Adrenal gland (tissue), 19 donors: Measurements from ENCODE around the gene COX19. TPM values are rescaled to one million over a fixed set of nuclear protein-coding genes. Genes with fewer than 3 reads are reported as not detected.

Experiments used
- DNase-seq, 7 donors: peaks; one replicate each; pipeline ENCODE4 v3.0.0-alpha.2; 2019 to 2020
- H3K27ac ChIP-seq, 5 donors: fragments of 200-600 bp; sonication (generic) in 4 of 5; 1 replicate in 3 of 5; 2 replicates in 2 of 5; pipeline versions ENCODE4 v1.5.1 to v1.8.0; 2016 to 2020; ENCODE audit warnings: mild to moderate bottlenecking in 1 of 5
- H3K27me3 ChIP-seq: fragments of 200-600 bp; 2 replicates; pipeline ENCODE4 v1.8.0; 2021
- H3K36me3 ChIP-seq, 2 donors: fragments of 200-600 bp; replicated peaks in 1 of 2; 1 replicate in 1 of 2; 2 replicates in 1 of 2; pipeline versions ENCODE4 v1.5.1 to v1.8.0; 2018 to 2022
- H3K4me1 ChIP-seq, 2 donors: fragments of 200-600 bp; replicated peaks in 1 of 2; 1 replicate in 1 of 2; 2 replicates in 1 of 2; pipeline versions ENCODE4 v1.5.1 to v1.8.0; 2018 to 2021
- H3K4me3 ChIP-seq, 4 donors: fragments of 200-600 bp; sonication (generic) in 3 of 4; one replicate each; pipeline ENCODE4 v1.5.1; 2016 to 2018
- H3K9me3 ChIP-seq, 3 donors: fragments of 200-600 bp; sonication (generic) in 1 of 3; replicated peaks in 1 of 3; 1 replicate in 2 of 3; 2 replicates in 1 of 3; pipeline versions ENCODE4 v1.5.1 to v1.8.0; 2016 to 2021
- POLR2A ChIP-seq, 2 donors: fragments of 450-650 bp; IDR thresholded peaks; one replicate each; pipeline ENCODE4 v1.6.1; 2017; ENCODE audit warnings: antibody characterized with exemption in 2 of 2, mild to moderate bottlenecking in 2 of 2, moderate library complexity in 1 of 2
- WGBS, 4 donors: extraction: QIAGEN DNeasy Blood & Tissue Kit in 2 of 4; methylation state at CpG; one replicate each; pipeline versions ENCODE4 v1.1.5 to v1.1.7; 2013 to 2017; 5-methylcytosine and 5-hydroxymethylcytosine counted together
- intact Hi-C, 2 donors: fragments of 100-400 bp; cut with DNase I; formaldehyde crosslinking; loops; one replicate each; pipeline versions ENCODE4 v1.14.1 to v1.15.0; 2022 to 2023
- long read RNA-seq, 10 donors: library from polyadenylated mRNA in 3 of 10; unstranded in 2 of 10; stranded (forward) in 1 of 10; transcript quantifications; one replicate each; pipeline ENCODE4 v2.0.0 and lab custom pipeline, GENCODE V29; 2021 to 2026
- polyA plus RNA-seq, 3 donors: library from polyadenylated mRNA; stranded (reverse); fragments of 200-250 nt in 2 of 3; fragments of 350-450 nt in 1 of 3; fragmentation: Illumina TruSeq in 1 of 3; extraction: RNeasy Lipid Tissue Mini Kit (QIAGEN cat#74804) in 1 of 3; gene quantifications; one replicate each; pipeline ENCODE4 v1.2.3, GENCODE V29; 2013 to 2014
- total RNA-seq, 9 donors: library from RNA; depleted of rRNA in 4 of 9; stranded (reverse); fragments of >200 nt in 4 of 9; fragments of 120-200 nt in 1 of 9; fragmentation: NEBNext Ultra II Directional in 1 of 9; extraction: Animal tissue kit (Norgen Biotek cat#: 25700) in 1 of 9; gene quantifications; one replicate each; pipeline versions ENCODE4 v1.1.0 to v1.2.4, GENCODE V29; 2013 to 2023
- TF ChIP-seq, protein P1 (sequence below), 6 experiments: fragments of 450-650 bp in 4 of 6; fragments of 200-600 bp in 2 of 6; sonication (generic) in 1 of 6; IDR thresholded peaks; 1 replicate in 5 of 6; 2 replicates in 1 of 6; pipeline versions ENCODE4 v1.5.1 to v1.8.0; 2016 to 2021; ENCODE audit warnings: antibody characterized with exemption in 6 of 6, mild to moderate bottlenecking in 2 of 6, moderate library complexity in 1 of 6
- donor health status: healthy with polysubstance abuse.
- donor health status: Bipolar disorder and iron deficiency.
- donor health status: DM: yes; HTN: yes; CAD: no.
- donor health status: DM: no; HTN: no; CAD: no.
- donor health status: DM: no; HTN: no; CAD: no.
- donor health status: DM: yes; HTN: yes; CAD: no.

COX19 gene, protein sequence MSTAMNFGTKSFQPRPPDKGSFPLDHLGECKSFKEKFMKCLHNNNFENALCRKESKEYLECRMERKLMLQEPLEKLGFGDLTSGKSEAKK
- total RNA-seq, result 10 to 100 TPM in 8 of 9 donors, 1 to 10 TPM in 1; 9.1 to 32.4 (median 19.2) TPM
- 10 to 100 TPM; 12.3 to 28.6 (median 14.0) TPM for polyA plus RNA-seq
- long read RNA-seq, donor 1, transcript COX19-201 (3 exons, 3,666 nt), result major isoform, 24 of 27 reads
- long read RNA-seq, donor 1, partial matches to known transcripts, result 0 of 27 reads
- long read RNA-seq, donor 1, other reads (novel, unspliced or antisense), result 0 of 27 reads
- long read RNA-seq, donor 2, transcript COX19-201 (3 exons, 3,666 nt), result major isoform, 15 of 17 reads
- long read RNA-seq, donor 2, partial matches to known transcripts, result 0 of 17 reads
- long read RNA-seq, donor 2, other reads (novel, unspliced or antisense), result 0 of 17 reads
- long read RNA-seq, donor 3, transcript COX19-201 (3 exons, 3,666 nt), result major isoform, 6 of 8 reads
- long read RNA-seq, donor 3, partial matches to known transcripts, result 0 of 8 reads
- long read RNA-seq, donor 3, other reads (novel, unspliced or antisense), result 0 of 8 reads
- long read RNA-seq, donor 4, transcript COX19-201 (3 exons, 3,666 nt), result major isoform, 9 of 16 reads
- long read RNA-seq, donor 4, partial matches to known transcripts, result 0 of 16 reads
- long read RNA-seq, donor 4, other reads (novel, unspliced or antisense), result 7 of 16 reads
- long read RNA-seq, donor 5, transcript COX19-201 (3 exons, 3,666 nt), result major isoform, 38 of 80 reads
- long read RNA-seq, donor 5, transcript COX19-203 (2 exons, 714 nt), result minor isoform, 6 of 80 reads
- long read RNA-seq, donor 5, partial matches to known transcripts, result 7 of 80 reads
- long read RNA-seq, donor 5, other reads (novel, unspliced or antisense), result 29 of 80 reads
- long read RNA-seq, donor 6, transcript COX19-201 (3 exons, 3,666 nt), result major isoform, 6 of 8 reads
- long read RNA-seq, donor 6, partial matches to known transcripts, result 0 of 8 reads
- long read RNA-seq, donor 6, other reads (novel, unspliced or antisense), result 2 of 8 reads
- long read RNA-seq, donor 7, transcript COX19-201 (3 exons, 3,666 nt), result major isoform, 9 of 9 reads
- long read RNA-seq, donor 7, partial matches to known transcripts, result 0 of 9 reads
- long read RNA-seq, donor 7, other reads (novel, unspliced or antisense), result 0 of 9 reads
- long read RNA-seq, donor 8, transcript COX19-201 (3 exons, 3,666 nt), result major isoform, 13 of 13 reads
- long read RNA-seq, donor 8, partial matches to known transcripts, result 0 of 13 reads
- long read RNA-seq, donor 8, other reads (novel, unspliced or antisense), result 0 of 13 reads
- long read RNA-seq, donor 9, transcript COX19-201 (3 exons, 3,666 nt), result major isoform, 15 of 16 reads
- long read RNA-seq, donor 9, partial matches to known transcripts, result 0 of 16 reads
- long read RNA-seq, donor 9, other reads (novel, unspliced or antisense), result 0 of 16 reads
- long read RNA-seq, donor 10, transcript COX19-201 (3 exons, 3,666 nt), result major isoform, 6 of 6 reads
- long read RNA-seq, donor 10, partial matches to known transcripts, result 0 of 6 reads
- long read RNA-seq, donor 10, other reads (novel, unspliced or antisense), result 0 of 6 reads

DNA sequence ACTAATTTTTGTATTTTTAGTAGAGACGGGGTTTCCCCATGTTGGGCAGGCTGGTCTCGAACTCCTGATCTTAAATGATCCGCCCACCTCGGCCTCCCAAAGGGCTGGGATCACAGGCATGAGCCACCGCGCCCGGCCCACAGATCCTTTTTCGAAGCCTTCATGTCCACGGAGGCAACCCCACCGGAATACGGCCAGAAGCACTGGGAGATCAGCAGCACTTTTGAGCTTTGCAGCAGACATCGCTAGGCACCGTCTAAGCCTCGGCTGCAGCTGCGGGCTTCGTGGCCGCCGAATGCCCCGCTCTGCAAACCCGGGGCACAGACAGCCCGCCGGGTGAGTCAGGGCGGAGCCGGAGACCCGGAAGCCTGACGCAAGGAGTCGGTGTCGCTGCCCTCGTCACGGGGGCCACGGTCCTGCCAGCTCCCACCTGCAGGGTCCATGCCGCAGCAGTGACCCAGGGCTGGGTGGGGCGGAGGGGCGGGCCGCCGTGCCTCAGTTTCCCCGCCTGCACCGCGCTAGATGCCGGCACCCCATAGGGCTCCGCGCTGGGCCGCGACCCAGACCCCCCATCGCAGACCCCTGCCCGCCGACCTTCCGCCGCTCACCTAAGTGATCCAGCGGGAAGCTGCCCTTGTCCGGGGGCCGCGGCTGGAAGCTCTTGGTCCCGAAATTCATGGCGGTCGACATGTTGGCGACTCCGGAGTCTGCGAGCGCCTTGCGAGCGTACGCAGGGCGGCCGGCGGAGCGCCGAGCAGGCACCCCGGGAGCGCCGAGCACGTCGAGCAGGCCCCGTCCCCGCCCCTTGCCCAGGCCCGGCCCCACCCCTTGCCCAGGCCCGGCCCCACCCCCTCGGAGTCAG is at the start of gene COX19:
Gene COX19 (minus strand): TSS at position 730 of the 862 bp plus-strand sequence. CDS start 40 bp downstream, at position 690.
- 0 to 1% (median 0%) methylated on average over 11 to 78 of the region's 78 CpGs for WGBS, 4 donors
- Histone ChIP-seq H3K9me3 (no peaks in the 10 kb centered on the region), H3K36me3 (peaks cover 0 to 32% of the 10 kb centered on the region in 2 donors), H3K27me3 (no peaks in the 10 kb centered on the region), H3K4me1 (peaks cover 62 to 65% of the 10 kb centered on the region in 2 donors), H3K27ac (peak within 1 kb of the TSS; percentile 98 to 100 (median 99)), H3K4me3 (peak within 1 kb of the TSS; percentile 77 to 99 (median 96))
- peak; percentile 46 to 92 for TF ChIP-seq POLR2A (IDR thresholded peaks at IDR 0.05)
- TF ChIP-seq, protein P1, sequence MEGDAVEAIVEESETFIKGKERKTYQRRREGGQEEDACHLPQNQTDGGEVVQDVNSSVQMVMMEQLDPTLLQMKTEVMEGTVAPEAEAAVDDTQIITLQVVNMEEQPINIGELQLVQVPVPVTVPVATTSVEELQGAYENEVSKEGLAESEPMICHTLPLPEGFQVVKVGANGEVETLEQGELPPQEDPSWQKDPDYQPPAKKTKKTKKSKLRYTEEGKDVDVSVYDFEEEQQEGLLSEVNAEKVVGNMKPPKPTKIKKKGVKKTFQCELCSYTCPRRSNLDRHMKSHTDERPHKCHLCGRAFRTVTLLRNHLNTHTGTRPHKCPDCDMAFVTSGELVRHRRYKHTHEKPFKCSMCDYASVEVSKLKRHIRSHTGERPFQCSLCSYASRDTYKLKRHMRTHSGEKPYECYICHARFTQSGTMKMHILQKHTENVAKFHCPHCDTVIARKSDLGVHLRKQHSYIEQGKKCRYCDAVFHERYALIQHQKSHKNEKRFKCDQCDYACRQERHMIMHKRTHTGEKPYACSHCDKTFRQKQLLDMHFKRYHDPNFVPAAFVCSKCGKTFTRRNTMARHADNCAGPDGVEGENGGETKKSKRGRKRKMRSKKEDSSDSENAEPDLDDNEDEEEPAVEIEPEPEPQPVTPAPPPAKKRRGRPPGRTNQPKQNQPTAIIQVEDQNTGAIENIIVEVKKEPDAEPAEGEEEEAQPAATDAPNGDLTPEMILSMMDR (IDR thresholded peaks at IDR 0.05), result peak in 1 of 6 experiments; percentile 14
- intact Hi-C loops, result no loop called here
- DNase-seq, result peak; percentile 90 to 94 (median 93)

DNA sequence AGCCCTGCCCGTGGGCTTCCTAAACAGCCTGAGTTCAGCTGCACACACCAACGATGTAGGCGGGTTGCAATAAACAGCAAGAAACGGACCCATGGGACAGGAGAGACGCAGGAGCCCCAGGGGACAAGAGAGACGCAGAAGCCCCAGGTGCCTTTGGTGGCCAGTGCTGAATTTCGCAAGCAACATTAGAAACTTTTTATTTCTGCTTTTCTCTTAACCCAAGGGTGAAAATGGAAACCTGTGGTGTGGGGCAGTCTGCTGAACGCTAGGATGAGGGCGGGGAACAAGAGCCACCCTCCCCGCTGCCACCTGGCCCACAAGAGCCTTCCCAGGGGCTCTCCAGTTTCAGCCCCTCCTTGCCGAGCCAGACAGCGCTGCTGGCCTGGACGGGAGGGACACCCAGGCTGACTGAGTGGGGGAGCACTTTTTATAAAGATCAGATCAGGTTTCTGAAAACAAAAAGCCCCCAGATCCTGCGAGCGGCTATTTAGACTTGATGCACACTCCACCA is 49.0 kb upstream of the COX19 start:
- WGBS, 4 donors, result 81 to 84% (median 82%) methylated on average over 14 to 15 of the region's 15 CpGs
- TF ChIP-seq, protein P1 (IDR thresholded peaks at IDR 0.05), result no peak
- no peak for TF ChIP-seq POLR2A (IDR thresholded peaks at IDR 0.05)
- Histone ChIP-seq H3K9me3 (no peaks in the 10 kb centered on the region), H3K4me1 (peaks cover 14 to 17% of the 10 kb centered on the region in 2 donors), H3K27ac (no peak overlapping the region), H3K36me3 (no peaks in the 10 kb centered on the region), H3K4me3 (no peak overlapping the region), H3K27me3 (no peaks in the 10 kb centered on the region)
- DNase-seq, result no peak
- intact Hi-C loops, result no loop called here

DNA sequence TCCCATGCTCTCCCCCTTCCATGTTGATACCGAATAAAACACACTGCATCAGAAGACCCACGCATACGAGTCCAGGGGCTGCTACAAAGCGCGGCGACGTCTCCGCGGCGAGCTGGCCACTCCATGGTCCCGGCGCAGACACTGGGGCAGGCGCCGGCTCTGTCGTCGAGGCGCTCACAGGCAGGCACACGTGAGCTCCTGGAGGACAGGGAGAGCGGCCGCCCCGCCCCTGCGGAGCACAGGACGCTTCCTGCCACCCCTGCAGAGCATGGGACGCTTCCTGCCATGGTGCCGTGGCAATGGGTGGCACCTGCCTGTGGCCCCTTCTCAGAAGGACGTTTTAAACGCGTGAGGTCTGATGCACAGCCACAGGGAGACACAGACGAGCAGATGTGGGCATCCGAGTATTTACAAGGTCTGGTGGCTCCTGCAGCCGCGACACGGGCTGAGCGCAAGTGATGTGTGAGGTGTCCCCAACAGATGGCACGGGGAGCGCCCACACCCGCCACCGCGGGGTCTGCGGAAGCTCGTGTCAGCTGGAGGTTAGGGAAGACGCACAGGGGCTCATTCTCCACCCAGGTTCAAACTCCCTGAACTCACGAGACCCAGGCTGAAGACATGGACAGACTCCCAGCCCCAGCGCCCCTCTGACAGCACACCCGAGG is 47.6 kb upstream of the COX19 start:
- DNase-seq, result no peak
- intact Hi-C loops, result no loop called here
- TF ChIP-seq, protein P1 (IDR thresholded peaks at IDR 0.05), result no peak
- TF ChIP-seq POLR2A (IDR thresholded peaks at IDR 0.05), result no peak
- H3K4me1 ChIP-seq, result peaks cover 9 to 10% of the 10 kb centered on the region in 2 donors
- no peaks in the 10 kb centered on the region for H3K27me3 ChIP-seq
- no peaks in the 10 kb centered on the region for H3K36me3 ChIP-seq
- no peak overlapping the region for H3K4me3 ChIP-seq
- H3K9me3 ChIP-seq, result no peaks in the 10 kb centered on the region
- whole genome bisulfite sequencing, 4 donors, result 90 to 97% (median 94%) methylated on average over 28 to 45 of the region's 45 CpGs
- no peak overlapping the region for H3K27ac ChIP-seq
